ENCODE data around the gene ABHD2. TPM values are rescaled to one million over a fixed set of nuclear protein-coding genes. Genes with fewer than 3 reads are reported as not detected.
A peak's percentile ranks its signal among the peaks of the same experiment; 100 is the strongest.

The ABHD2 gene
- total and polyA plus RNA-seq, 2 experiments from 2014 or later, result 5.2 to 15.2 TPM

DNA sequence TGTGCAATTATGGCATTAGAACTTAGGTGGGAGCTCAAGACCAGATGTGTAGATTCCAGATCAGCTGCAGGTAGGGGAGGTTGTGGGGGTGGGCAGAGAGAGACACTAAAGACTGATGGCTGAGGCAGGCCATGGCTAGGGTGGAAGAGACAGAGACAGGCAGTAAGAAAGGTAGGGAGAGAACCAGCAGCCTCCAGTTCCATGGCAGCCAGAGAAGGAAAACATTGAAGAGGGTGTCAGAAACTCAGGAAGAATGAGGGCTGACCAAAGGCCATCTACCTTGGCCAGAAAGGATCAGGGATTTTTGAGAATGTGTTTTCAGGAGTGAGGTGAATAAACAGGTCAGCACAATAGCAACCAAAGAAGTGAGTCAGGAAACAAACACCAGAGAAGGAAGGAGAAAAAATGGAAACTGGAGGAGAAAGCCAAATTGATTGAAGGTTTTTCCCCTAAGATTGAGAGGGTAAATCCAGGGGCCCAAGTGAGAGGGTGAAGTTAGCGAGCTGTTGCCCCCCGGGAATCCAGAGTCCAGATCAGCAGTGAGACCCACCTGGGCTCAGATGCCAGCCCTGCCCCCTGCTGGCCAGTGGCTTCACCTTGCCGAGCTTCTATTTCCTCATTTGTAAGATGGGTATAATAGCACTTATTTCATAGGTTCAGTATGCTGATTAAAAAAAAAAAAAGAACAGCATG is 41.0 kb downstream of the ABHD2 start:
- Mint-ChIP-seq H3K4me1 (no peaks in the 10 kb centered on the region; the same call in 2 of the 3 replicates), H3K27ac (no peak overlapping the region), H3K27me3 (ENCODE audit: insufficient read depth, low read depth, poor library complexity) (no peaks in the 10 kb centered on the region), H3K9me3 (no peaks in the 10 kb centered on the region), H3K36me3 (ENCODE audit: low read depth) (peaks cover 6% of the 10 kb centered on the region; the same call in 2 of the 3 replicates), H3K4me3 (no peak overlapping the region)
- Histone ChIP-seq H3K36me3 (ENCODE audit: insufficient read depth) (no peaks in the 10 kb centered on the region), H3K4me1 (ENCODE audit: insufficient read depth) (no peaks in the 10 kb centered on the region), H4K20me1 (replicated peaks; ENCODE audit: insufficient read depth) (0 out of 2 replicates have a peak, but pooled peaks cover 4% of the 10 kb centered on the region), H3F3A (replicated peaks; ENCODE audit: low read depth) (no peaks in the 10 kb centered on the region), H3K79me2 (replicated peaks; ENCODE audit: insufficient read depth) (no peaks in the 10 kb centered on the region), H3K4me2 (no peak overlapping the region), H3K27ac (ENCODE audit: low read depth) (no peak overlapping the region), H3K27me3 (ENCODE audit: insufficient read depth) (no peaks in the 10 kb centered on the region), H3K4me3 (no peak overlapping the region), H3K9me2 (ENCODE audit: insufficient read depth) (no peaks in the 10 kb centered on the region), H2AFZ (no peak overlapping the region)
- TF ChIP-seq, protein P1, sequence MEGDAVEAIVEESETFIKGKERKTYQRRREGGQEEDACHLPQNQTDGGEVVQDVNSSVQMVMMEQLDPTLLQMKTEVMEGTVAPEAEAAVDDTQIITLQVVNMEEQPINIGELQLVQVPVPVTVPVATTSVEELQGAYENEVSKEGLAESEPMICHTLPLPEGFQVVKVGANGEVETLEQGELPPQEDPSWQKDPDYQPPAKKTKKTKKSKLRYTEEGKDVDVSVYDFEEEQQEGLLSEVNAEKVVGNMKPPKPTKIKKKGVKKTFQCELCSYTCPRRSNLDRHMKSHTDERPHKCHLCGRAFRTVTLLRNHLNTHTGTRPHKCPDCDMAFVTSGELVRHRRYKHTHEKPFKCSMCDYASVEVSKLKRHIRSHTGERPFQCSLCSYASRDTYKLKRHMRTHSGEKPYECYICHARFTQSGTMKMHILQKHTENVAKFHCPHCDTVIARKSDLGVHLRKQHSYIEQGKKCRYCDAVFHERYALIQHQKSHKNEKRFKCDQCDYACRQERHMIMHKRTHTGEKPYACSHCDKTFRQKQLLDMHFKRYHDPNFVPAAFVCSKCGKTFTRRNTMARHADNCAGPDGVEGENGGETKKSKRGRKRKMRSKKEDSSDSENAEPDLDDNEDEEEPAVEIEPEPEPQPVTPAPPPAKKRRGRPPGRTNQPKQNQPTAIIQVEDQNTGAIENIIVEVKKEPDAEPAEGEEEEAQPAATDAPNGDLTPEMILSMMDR (conservative IDR thresholded peaks at IDR 0.05; ENCODE audit: low read depth in 2 of 2), result peak; percentile 90 to 95
- no peak for TF ChIP-seq ZNF462 (CRISPR knock-in tag; IDR thresholded peaks at IDR 0.05)
- ATAC-seq (peak; percentile 92), DNase-seq (ENCODE audit: low spot score) (peak; percentile 84)

GRCh38 chr15:89129816-89130134 is 41.5 kb downstream of the ABHD2 start:
- H4K20me1 ChIP-seq (replicated peaks; ENCODE audit: insufficient read depth), result 0 out of 2 replicates have a peak, but pooled peaks cover 4% of the 10 kb centered on the region
- no peak overlapping the region for H3K27ac ChIP-seq (ENCODE audit: low read depth)
- no peaks in the 10 kb centered on the region for H3F3A ChIP-seq (replicated peaks; ENCODE audit: low read depth)
- no peak overlapping the region for H2AFZ ChIP-seq
- no peaks in the 10 kb centered on the region for H3K27me3 ChIP-seq (ENCODE audit: insufficient read depth)
- H3K4me3 Mint-ChIP-seq, result no peak overlapping the region
- H3K4me3 ChIP-seq, result no peak overlapping the region
- no peaks in the 10 kb centered on the region for H3K9me2 ChIP-seq (ENCODE audit: insufficient read depth)
- no peak for ATAC-seq
- peaks cover 6% of the 10 kb centered on the region; the same call in 2 of the 3 replicates for H3K36me3 Mint-ChIP-seq (ENCODE audit: low read depth)
- H3K27ac Mint-ChIP-seq, result no peak overlapping the region
- no peaks in the 10 kb centered on the region; the same call in 2 of the 3 replicates for H3K4me1 Mint-ChIP-seq
- H3K4me2 ChIP-seq, result no peak overlapping the region
- no peaks in the 10 kb centered on the region for H3K4me1 ChIP-seq (ENCODE audit: insufficient read depth)
- no peaks in the 10 kb centered on the region for H3K9me3 Mint-ChIP-seq
- no peaks in the 10 kb centered on the region for H3K27me3 Mint-ChIP-seq (ENCODE audit: insufficient read depth, low read depth, poor library complexity)
- DNase-seq (ENCODE audit: low spot score), result no peak
- no peaks in the 10 kb centered on the region for H3K36me3 ChIP-seq (ENCODE audit: insufficient read depth)
- no peaks in the 10 kb centered on the region for H3K79me2 ChIP-seq (replicated peaks; ENCODE audit: insufficient read depth)
- TF ChIP-seq JUNB (IDR thresholded peaks at IDR 0.05; ENCODE audit: unreplicated experiment), result no peak
- no peak for TF ChIP-seq NANOG (IDR thresholded peaks at IDR 0.05; ENCODE audit: borderline replicate concordance)
- TF ChIP-seq, protein P1 (conservative IDR thresholded peaks at IDR 0.05; ENCODE audit: low read depth in 2 of 2), result no peak
- TF ChIP-seq POLR2AphosphoS5 (IDR thresholded peaks at IDR 0.05; ENCODE audit: low read depth), result no peak
- TF ChIP-seq, protein P2, sequence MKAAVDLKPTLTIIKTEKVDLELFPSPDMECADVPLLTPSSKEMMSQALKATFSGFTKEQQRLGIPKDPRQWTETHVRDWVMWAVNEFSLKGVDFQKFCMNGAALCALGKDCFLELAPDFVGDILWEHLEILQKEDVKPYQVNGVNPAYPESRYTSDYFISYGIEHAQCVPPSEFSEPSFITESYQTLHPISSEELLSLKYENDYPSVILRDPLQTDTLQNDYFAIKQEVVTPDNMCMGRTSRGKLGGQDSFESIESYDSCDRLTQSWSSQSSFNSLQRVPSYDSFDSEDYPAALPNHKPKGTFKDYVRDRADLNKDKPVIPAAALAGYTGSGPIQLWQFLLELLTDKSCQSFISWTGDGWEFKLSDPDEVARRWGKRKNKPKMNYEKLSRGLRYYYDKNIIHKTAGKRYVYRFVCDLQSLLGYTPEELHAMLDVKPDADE (IDR thresholded peaks at IDR 0.05), result no peak
- no peak for TF ChIP-seq CREB1 (CRISPR knock-in tag; IDR thresholded peaks at IDR 0.05; ENCODE audit: low read depth)

Measured in GM23338 (cell line).